Stimulated activated CD8-positive, alpha-beta memory T cell treated with anti-CD3 and anti-CD28 coated beads, Interleukin-15, amount 100 ng/mL, for 48 hours (primary cell): Measurements from ENCODE around the gene ITPR1.

Experiments used
- DNase-seq, 2 donors: peaks; one replicate each; pipeline ENCODE4 v3.0.0-alpha.2; 2020; ENCODE audit warnings: low read depth in 2 of 2

The ITPR1 gene

DNA sequence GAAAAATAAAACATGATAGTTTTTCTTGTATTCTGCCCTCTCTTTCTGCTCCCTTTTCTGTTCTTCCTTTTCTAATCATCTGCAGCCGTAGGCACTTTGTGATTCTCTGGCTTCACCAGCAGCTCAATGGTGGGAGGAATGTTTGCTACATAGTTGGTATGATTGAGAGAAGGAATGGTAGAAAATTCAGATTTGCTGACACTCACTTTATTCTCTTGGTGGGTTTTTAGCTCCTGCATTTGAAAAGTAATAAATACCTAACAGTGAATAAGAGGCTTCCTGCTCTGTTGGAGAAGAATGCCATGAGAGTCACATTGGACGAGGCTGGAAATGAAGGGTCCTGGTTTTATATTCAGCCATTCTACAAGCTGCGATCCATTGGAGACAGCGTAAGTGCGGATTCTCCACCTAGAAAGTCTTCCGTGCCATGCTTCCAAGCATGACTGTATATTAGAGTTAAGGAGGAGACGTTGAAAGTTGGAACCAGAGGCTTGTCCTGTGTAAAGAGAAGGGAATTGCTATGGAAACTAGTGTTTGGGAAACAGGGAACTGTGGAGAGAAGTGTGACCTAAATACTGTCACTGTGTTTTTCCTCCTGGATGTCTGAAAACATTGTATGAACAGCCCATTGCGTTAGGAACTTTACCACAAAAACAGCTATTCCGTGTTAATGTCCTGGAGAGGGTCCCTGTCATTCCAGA is 148.9 kb downstream of the ITPR1 start:
- no peak for DNase-seq

DNA sequence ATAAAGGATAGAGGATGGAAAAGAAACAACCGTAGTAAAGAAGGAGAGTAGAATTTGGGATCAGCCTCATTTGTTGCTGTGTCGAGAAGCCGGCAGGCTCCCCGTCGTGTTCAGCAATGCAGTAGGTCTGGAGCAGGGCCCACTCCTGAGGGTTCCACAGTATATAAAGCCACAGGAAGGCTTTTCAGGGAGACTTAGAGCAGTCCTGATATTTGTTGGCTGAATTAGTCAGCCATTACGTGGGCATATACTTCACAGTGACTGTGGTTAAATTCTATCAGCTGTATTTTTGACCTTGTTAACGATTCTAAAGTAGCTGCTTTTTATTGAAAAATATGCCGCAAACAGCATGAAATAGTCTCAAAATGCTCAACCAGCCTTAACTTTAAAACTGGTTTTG is 149.5 kb downstream of the ITPR1 start:
- no peak for DNase-seq

DNA sequence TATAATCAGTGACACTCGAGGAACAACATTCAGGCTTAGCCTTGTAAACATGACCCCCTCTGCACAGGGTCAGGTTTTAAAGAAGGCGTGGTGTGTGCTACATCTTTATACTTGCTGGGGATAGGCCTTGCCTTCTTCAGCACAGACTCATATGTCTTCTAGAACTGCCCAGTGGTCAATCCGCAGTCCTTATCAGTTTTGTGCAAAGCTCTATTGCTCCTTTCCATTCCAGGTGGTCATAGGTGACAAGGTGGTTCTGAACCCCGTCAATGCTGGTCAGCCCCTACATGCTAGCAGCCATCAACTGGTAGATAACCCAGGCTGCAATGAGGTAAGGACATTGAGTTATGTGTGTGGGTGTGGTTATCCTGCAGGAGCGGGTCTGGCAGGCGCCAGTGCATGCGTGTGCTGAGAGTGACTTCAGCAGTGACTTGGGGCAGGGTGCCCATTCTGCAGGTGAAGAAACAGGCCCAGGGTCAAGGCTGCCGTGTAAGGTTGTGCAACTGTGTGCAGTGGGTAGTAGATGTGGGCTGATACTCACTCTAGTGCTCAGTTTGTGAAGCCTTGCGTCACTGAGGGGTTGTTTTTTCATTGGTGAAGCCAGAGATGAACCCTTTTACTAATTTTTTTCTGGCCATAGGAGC is 150.9 kb downstream of the ITPR1 start:
- no peak for DNase-seq

DNA sequence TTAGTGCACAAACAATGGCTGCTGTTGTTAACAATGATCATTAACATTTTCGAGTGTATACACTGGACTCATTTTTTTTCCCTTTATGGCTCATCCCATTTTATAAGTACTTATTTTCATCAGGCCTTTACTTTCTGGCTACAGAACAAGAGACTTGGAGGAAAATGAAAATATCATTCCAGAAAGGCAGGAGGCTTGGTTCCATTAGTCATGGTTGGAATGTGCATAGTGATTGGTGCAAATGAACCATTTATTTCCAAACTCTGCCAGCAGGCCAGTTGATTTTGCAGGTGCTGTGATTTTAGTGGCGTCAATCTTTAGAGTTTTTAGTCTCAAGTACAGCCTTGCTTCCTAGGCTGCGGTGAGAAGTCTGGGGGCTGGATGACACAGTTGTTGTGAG is 151.8 kb downstream of the ITPR1 start:
- no peak for DNase-seq

DNA sequence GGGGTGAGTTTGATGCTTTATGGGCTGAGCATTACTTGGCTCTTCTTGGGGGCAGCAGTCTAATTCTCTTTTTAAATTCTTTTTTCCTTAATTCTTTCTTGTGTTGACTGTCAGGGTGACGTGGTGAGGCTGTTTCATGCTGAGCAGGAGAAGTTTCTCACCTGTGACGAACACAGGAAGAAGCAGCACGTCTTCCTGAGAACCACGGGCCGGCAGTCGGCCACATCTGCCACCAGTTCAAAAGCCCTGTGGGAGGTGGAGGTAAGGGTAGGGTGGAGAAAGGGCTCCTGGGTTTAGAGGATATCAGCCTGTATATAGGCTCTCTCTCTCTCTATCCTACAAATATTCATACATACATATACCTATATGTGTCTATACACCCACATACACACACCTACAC is 152.3 kb downstream of the ITPR1 start:
- no peak for DNase-seq

DNA sequence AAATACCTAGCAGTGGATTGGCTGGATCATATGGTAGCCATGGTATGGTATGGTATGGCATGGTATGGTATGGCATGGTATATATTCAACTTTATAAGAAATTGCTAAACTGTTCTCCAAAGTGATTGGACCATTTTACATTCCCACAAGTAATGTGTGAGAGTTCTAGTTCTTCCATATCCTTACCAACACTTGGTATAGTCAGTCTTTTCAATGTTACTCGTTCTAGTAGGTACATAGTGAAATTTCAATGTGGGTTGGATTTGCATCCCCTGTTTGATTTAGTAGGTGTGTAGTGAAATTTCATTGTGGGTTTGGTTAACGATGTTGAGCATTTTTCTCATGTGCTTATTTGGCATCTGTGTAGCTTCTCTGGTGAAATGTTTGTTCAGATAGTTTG is 154.3 kb downstream of the ITPR1 start:
- no peak for DNase-seq

DNA sequence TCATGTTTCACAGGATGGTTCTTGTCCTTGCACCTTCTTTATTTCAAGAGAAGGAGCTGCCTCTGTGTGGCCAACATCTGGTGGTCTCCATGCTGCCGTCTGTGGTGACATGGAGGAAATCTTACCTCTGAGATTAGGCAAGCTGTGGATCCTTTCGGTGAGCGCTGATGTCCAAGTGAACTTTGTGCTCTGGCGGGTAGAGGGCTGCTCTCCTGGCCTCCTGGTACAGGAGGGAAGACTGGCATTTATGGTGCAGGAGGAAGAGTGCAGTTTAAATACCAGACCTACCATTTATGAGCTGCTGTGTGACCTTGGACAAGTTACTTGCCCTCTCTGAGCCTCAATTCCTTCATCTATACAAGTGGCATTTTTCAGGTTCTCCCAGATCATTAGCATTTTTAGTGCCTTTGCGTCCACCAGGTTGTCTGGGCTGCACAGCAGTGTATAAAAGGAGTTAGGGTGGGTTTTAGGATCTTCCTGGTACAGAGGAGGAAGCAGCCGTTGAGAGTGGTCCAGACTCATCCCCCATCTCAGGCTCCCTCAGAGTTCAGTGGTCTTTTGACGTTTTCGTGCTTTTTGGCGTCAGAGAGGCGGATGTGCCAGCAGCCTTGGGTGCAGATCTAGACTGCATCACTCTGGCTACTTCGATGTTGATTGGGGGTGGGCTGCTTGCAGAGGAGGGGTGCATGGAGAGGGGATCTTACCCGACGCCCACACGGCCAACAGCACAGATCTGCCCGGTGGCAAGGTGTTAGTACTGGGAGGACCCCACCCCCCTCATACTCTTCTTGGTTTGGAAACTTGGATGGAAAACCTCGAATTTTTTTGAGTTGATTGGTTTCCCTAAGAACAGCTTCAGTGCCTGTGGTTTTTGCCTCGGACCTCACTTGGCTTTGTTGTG is 162.2 kb downstream of the ITPR1 start:
- no peak for DNase-seq

DNA sequence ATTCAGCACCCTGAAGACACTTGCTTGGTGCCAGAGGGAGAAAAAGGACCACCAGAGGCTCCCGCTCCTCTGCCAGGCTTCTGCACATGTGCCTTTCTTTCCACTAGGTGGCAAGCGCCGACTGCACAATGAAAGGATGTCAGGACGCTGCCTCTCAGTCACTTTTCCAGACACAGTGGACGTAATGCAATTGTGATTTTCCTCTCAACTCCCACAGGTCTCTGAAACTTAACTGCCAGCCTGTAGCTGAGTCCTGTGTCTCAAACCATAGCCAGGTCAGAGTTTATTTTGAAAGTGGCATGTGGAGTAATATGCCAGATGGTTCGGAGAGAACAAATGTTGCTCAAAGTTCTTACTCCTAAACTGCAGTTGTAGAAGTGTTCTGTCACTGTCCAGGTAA is 162.9 kb downstream of the ITPR1 start:
- no peak for DNase-seq

DNA sequence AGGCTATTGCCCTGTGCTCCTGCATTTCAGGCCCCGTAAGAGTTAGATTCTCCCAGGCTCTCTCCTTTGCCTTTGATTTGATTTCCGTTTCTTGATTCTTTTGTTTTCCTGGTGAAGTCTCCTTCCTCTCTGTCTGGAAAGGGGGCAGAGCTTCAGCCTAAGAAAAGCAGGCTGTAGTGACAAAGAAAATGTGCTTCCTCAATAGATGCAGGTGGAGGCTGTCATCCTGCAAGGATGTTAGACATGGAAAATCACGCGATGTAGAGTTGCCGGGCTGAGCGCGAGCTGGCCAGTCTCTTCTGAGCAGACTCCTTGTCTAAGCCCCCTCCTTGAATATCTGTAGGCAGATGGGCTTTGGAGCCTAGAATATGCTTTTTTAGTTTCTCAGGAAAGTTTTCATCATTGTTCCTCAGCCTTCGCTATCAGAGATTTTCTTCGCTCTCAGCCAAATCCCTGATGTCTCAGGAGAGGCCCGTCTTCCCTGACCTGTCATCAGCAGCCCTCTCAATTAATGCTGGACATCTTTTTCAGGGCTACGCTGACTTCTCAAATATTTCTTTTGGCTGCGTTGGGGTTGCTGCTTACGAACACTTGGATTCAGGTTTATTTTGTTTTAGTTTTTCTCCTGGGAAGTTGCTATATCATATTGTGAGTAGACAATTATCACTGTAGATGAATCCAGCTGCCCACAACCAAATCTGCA is 163.6 kb downstream of the ITPR1 start:
- no peak for DNase-seq

DNA sequence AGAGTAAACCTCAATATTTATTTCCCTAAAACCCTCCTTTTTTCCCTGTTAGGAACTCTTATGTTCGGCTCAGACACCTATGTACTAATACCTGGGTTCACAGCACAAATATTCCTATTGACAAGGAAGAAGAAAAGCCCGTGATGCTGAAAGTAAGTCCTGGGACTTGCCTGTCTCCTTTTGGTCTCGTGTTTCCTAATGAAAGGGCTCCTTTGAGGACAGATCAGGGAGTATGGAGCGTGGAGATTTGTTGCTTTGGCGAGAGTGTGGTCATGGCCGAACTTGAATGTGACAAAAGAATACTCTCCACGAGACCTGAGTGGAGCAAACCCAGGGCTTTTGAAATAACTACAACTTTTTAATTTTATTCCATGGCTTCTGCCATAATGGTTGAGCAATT is 167.8 kb downstream of the ITPR1 start:
- DNase-seq, result no peak

DNA sequence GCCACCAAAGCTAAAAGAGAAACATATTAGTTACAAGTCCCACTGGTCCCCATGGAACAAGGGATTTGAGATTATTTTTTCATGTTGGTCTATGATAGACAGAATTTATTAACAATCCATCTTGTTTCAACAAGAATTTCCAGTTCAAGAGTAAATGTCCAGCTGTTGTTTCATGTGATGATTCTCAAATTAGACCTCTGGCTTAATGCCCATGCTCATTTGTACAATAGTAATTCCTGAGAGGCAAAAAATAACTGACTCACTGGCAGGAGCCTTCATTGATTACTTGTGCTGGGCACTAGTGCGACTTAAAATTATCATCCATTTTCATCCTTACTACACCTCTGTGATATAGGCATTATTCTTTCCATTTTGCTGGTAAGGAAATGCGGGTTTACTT is 171.3 kb downstream of the ITPR1 start:
- DNase-seq, result no peak

DNA sequence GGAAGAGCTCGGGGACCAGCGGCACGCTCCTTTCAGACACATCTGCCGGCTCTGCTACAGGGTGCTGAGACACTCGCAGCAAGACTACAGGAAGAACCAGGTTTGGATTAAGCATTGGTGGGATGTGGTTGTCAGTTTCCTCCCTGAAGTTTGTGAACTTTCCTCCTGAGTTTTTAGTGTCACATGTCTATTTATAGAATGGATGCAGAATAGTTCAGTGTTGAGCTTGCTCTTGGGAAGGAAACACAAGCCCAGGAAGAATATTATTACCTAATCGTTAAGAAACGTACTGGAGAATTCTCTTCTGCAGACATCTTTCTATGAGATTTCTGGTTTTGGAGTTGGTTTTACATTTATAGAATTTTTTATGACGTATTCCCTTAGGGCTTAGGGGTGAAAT is 172.0 kb downstream of the ITPR1 start:
- no peak for DNase-seq

DNA sequence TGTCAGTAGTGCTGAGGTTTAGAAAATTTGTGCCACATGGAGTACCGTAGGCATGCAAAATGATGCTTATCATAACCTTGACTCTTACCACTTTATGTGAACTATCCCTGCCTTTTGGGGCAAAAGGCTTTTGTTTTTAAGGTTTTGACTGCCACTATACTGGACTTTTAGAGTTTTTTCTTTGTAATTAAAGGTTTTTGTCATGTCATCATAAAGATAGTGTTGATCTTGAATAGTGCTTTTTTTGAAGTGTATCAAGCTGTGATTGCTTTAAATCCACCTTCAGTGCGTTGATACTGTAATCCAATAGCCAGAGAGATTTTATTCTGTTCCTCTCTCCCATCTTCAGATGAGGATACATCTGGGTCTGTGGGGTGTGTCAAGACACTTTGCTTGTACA is 172.9 kb downstream of the ITPR1 start:
- no peak for DNase-seq

DNA sequence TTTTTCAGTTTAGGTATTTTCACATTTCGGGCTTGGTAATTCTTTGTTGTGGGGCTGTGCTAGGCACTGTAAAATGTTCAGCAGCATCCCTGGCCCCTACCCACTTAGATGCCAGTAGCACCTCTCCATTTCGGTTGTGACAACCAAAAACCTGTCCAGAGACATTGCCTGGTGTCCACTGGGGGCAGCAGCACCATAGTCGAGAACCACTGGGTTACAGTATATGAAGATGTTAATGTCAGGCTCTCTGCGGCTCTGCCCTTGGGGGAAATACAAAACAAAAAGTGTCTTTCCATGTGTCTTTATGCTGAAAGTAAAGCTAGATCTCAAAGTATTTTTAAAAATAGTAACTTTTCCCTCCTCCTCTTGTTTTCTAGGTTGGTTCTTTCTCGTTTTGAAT is 177.2 kb downstream of the ITPR1 start:
- no peak for DNase-seq

DNA sequence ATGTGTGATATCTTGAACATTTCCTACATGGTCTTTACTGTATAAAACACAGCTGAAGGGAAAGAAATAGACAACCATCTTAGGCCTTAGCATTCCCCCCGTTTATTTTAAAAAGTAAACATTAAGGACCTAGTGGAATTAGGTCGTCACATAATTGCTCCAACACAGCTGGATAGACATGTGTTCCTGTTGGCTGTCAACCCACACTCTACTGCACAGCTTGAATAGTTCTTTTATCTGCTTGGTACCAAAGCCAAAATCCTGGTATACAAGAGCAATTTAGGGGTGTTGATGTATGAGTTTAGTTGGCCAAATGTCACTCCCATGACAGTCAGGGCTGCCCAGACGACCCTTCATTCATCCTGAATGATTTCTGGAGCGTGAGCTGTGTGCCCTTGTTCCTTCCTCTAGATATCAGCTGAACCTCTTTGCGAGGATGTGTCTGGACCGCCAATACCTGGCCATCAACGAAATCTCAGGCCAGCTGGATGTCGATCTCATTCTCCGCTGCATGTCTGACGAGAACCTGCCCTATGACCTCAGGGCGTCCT is 179.7 kb downstream of the ITPR1 start:
- no peak for DNase-seq

DNA sequence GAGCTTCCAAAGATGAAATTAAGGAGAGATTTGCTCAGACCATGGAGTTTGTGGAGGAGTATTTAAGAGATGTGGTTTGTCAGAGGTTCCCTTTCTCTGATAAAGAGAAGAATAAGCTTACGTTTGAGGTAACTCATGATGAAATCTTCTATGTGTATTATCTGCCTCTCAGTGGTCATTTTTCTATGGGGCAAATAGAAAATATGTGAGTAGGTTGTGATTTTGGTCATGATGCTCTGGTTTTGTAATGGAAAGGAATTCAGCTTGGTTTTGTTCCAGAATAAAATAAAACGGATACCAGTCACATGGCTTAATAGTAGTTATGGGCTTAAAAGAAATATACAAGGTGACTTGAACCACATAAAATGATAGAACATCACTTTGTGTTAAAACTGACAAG is 181.1 kb downstream of the ITPR1 start:
- DNase-seq, result no peak

DNA sequence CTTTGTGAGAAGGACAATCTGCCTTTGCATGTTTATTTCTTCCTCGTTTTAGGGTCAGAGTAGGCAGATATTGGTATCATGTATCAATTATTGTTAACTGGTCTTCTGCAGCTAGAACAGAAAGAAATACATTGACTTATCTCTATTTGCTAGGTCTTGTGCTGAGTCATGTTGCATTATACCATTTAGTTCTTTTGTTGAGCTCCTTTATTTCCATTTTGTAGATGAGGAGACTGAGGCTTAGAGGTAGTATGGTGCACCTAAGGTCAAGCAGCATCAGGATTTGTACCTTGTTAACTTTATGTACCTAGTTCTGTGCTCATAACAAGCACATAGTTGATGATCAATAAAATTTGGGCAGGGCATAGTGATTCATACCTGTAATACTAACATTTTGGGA is 182.6 kb downstream of the ITPR1 start:
- no peak for DNase-seq

DNA sequence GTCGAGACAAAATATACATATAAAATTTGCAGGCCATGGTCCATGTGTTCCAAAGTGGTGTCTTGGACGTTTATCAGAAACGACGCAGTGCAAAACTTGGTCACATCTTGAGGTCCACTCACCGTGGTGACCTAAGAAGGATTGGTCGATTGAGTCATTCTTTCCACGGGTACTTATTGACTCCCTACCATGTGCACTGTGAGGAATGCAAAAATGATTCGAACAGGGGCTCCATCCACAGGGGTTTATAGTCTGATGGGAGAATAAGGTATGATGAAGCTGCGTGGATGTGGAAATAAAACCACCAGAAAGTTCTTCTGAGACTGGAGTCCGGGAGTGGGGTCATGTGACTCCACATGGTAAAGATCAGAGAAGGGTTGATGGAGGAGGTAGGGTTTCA is 185.2 kb downstream of the ITPR1 start:
- DNase-seq, result no peak

DNA sequence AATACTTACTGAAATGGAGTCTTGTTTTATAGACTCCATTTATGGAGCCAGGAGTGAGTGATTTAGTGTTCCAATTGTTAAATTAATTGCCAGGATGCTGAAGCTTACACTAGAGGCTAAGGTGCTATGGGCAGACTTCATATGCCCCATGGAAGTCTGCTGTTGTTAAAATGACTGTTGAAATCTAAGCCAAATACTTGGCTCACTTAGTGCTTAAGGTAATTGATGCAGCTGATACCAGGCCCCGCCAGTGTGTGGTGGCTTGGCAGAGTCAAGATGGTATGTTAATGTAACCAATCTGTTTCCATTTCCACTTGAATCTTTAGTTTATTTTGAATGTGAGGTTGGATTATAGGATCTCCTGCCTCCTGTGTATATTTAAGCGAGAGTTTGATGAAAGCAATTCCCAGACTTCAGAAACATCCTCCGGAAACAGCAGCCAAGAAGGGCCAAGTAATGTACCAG is 187.1 kb downstream of the ITPR1 start:
- DNase-seq, result no peak

DNA sequence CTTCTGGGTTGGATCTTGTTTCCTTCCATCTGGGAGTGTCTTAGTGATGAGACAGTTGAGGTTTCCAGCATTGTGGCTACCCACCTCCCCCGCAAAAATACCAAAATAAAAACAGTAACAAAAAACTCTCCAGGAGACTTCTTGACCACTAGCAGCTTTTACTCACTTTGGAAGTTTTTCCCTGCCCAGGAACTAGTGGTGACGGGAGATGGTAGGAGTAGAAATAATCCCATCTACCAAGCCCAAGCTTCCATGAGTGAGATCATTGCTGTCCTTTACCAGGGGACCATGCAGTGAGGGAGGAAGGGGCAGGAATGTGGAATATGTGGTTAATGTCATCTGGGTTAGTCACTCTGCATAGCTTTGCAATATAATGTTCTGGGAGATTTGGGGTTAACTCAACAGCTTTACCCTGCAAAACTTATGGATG is 187.7 kb downstream of the ITPR1 start:
- DNase-seq, result no peak

DNA sequence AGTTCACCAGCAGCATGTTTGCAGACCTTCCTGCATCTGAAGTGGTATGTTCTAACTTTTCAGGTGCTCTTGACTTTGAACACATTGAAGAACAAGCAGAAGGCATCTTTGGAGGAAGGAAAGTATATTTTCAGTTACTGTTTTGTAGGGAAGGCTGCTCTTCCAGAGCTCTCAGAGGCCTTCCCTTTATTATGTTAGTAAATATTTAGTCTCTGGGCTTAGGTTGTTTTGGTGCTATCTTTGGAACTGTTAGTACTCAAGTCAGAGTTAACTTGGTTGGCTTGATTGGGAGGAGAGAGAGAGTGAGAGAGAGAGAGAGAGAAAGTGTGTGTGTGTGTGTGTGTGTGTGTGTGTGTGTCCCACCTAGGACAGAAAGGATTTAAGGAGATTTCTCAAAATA is 188.2 kb downstream of the ITPR1 start:
- no peak for DNase-seq

DNA sequence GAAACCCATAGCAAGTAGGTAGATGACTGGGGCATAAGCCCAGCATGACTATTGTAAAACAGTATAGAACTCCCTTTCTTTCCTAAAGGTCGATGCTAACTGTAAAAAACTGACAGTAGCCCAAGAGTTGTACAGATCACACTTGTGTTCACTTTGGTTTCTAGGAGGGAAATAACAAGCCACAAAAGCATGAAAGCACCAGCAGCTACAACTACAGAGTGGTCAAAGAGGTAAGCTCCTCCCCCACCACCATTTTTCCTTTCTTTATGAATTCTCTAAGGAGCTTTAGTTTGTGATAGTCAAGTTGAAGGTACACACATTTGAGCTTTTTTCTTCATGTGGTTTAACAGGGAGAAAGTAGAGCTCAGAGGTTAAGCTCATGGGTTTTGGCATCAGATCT is 191.0 kb downstream of the ITPR1 start:
- no peak for DNase-seq
